Gastrocnemius medialis (tissue), 4 donors: ENCODE results near the gene UTS2. TPM values are rescaled to one million over a fixed set of nuclear protein-coding genes. Genes with fewer than 3 reads are reported as not detected.
A peak's percentile ranks its signal among the peaks of the same experiment; 100 is the strongest.

ENCODE experiments used
- ATAC-seq, 2 donors: fragments of 150-250 bp; one replicate each; pipeline ENCODE4 v1.9.1; 2016
- DNase-seq, 2 donors: peaks; one replicate each; pipeline ENCODE4 v3.0.0-alpha.2; 2019
- H3K27ac ChIP-seq, 4 donors: fragments of 200-600 bp; sonication (generic); 1 replicate in 1 of 4; 2 replicates in 3 of 4; pipeline ENCODE4 v1.5.1; 2016 to 2018; ENCODE audit warnings: mild to moderate bottlenecking in 2 of 4, moderate library complexity in 1 of 4
- H3K27me3 ChIP-seq, 3 donors: fragments of 200-600 bp; sonication (generic) in 2 of 3; 1 replicate in 1 of 3; 2 replicates in 2 of 3; pipeline versions ENCODE4 v1.5.1 to v1.6.0; 2016 to 2019; ENCODE audit warnings: mild to moderate bottlenecking in 1 of 3, moderate library complexity in 1 of 3
- H3K36me3 ChIP-seq, 2 donors: fragments of 200-600 bp; sonication (generic) in 1 of 2; one replicate each; pipeline ENCODE4 v1.5.1; 2017 to 2018
- H3K4me1 ChIP-seq, 2 donors: fragments of 200-600 bp; sonication (generic) in 1 of 2; one replicate each; pipeline ENCODE4 v1.5.1; 2016 to 2017; ENCODE audit warnings: mild to moderate bottlenecking in 2 of 2
- H3K4me3 ChIP-seq, 4 donors: fragments of 200-600 bp; sonication (generic) in 3 of 4; 1 replicate in 1 of 4; 2 replicates in 3 of 4; pipeline ENCODE4 v1.5.1; 2016 to 2019; ENCODE audit warnings: mild to moderate bottlenecking in 2 of 4
- H3K9me3 ChIP-seq, 3 donors: fragments of 200-600 bp; sonication (generic) in 2 of 3; 1 replicate in 1 of 3; 2 replicates in 2 of 3; pipeline ENCODE4 v1.5.1; 2016 to 2019
- POLR2A ChIP-seq, 2 donors: fragments of 450-650 bp; IDR thresholded peaks; one replicate each; pipeline ENCODE4 v1.6.1; 2017; ENCODE audit warnings: antibody characterized with exemption in 2 of 2, mild to moderate bottlenecking in 2 of 2, moderate library complexity in 2 of 2
- in situ Hi-C, 4 donors: fragments of 200-750 bp; cut with MboI; loops; one replicate each; pipeline versions ENCODE4 v1.15.0 to v1.8.0; 2017; ENCODE audit warnings: low sequenced_read_pairs in 4 of 4
- intact Hi-C: fragments of 100-400 bp; cut with DNase I; formaldehyde crosslinking; loops from one replicate; pipeline ENCODE4 v1.15.1; 2023; ENCODE audit warnings: low total_unique reads
- total RNA-seq, 4 donors: library from RNA; depleted of rRNA; stranded (reverse); fragments of >200 nt; gene quantifications; one replicate each; pipeline versions ENCODE4 v1.1.0 to v1.2.3, GENCODE V29; 2016
- TF ChIP-seq, protein P1 (sequence below), 5 experiments: fragments of 450-650 bp in 3 of 5; fragments of 200-600 bp in 2 of 5; sonication (generic) in 2 of 5; IDR thresholded peaks in 4 of 5; conservative IDR thresholded peaks in 1 of 5; 1 replicate in 4 of 5; 2 replicates in 1 of 5; pipeline ENCODE4 v1.5.1; 2016 to 2019; ENCODE audit warnings: antibody characterized with exemption in 5 of 5, mild to moderate bottlenecking in 3 of 5, moderate library complexity in 3 of 5

UTS2 gene
- total RNA-seq, 4 donors from 2014 or later, result not detected

- intact Hi-C loops (no loop called here), in situ Hi-C loops (no loop called here)
- no peak overlapping the region for H3K27ac ChIP-seq
- H3K36me3 ChIP-seq, result peaks cover 0 to 88% of the 10 kb centered on the region in 2 donors
- H3K4me1 ChIP-seq, result no peaks in the 10 kb centered on the region
- TF ChIP-seq, protein P1, sequence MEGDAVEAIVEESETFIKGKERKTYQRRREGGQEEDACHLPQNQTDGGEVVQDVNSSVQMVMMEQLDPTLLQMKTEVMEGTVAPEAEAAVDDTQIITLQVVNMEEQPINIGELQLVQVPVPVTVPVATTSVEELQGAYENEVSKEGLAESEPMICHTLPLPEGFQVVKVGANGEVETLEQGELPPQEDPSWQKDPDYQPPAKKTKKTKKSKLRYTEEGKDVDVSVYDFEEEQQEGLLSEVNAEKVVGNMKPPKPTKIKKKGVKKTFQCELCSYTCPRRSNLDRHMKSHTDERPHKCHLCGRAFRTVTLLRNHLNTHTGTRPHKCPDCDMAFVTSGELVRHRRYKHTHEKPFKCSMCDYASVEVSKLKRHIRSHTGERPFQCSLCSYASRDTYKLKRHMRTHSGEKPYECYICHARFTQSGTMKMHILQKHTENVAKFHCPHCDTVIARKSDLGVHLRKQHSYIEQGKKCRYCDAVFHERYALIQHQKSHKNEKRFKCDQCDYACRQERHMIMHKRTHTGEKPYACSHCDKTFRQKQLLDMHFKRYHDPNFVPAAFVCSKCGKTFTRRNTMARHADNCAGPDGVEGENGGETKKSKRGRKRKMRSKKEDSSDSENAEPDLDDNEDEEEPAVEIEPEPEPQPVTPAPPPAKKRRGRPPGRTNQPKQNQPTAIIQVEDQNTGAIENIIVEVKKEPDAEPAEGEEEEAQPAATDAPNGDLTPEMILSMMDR (IDR thresholded peaks at IDR 0.05 in 4 of 5, conservative IDR thresholded peaks at IDR 0.05 in 1 of 5), result no peak
- TF ChIP-seq POLR2A (IDR thresholded peaks at IDR 0.05), result no peak
- no peaks in the 10 kb centered on the region for H3K9me3 ChIP-seq
- DNase-seq (no peak), ATAC-seq (no peak)
- H3K4me3 ChIP-seq, result no peak overlapping the region
- H3K27me3 ChIP-seq, result no peaks in the 10 kb centered on the region
Observed at GRCh38 chr1:7821282-7821681, 31.6 kb downstream of the UTS2 start.

GRCh38 chr1:7813677-7814373 is 39.0 kb downstream of the UTS2 start:
- intact Hi-C loops, result no loop called here

GRCh38 chr1:7811476-7811875 is 41.4 kb downstream of the UTS2 start:
- TF ChIP-seq, protein P1 (IDR thresholded peaks at IDR 0.05 in 4 of 5, conservative IDR thresholded peaks at IDR 0.05 in 1 of 5), result no peak
- TF ChIP-seq POLR2A (IDR thresholded peaks at IDR 0.05), result no peak
- H3K36me3 ChIP-seq, result peaks cover 5 to 61% of the 10 kb centered on the region in 2 donors
- in situ Hi-C loops, result no loop called here
- H3K27me3 ChIP-seq, result no peaks in the 10 kb centered on the region
- DNase-seq (no peak), ATAC-seq (no peak)
- no peak overlapping the region for H3K4me3 ChIP-seq
- no peaks in the 10 kb centered on the region for H3K4me1 ChIP-seq
- intact Hi-C loops, result no loop called here
- H3K27ac ChIP-seq, result peak overlapping the region in 1 of 4 donors; percentile 19
- no peaks in the 10 kb centered on the region for H3K9me3 ChIP-seq

More at GRCh38 chr1:7813677-7814373, 39.0 kb downstream of the UTS2 start:
- DNase-seq (no peak), ATAC-seq (no peak)
- Histone ChIP-seq H3K27ac (no peak overlapping the region), H3K4me3 (no peak overlapping the region), H3K4me1 (no peaks in the 10 kb centered on the region), H3K9me3 (no peaks in the 10 kb centered on the region), H3K27me3 (no peaks in the 10 kb centered on the region), H3K36me3 (peaks cover 5 to 75% of the 10 kb centered on the region in 2 donors)
- in situ Hi-C loops, result no loop called here
- TF ChIP-seq, protein P1 (IDR thresholded peaks at IDR 0.05 in 4 of 5, conservative IDR thresholded peaks at IDR 0.05 in 1 of 5), result no peak

DNA sequence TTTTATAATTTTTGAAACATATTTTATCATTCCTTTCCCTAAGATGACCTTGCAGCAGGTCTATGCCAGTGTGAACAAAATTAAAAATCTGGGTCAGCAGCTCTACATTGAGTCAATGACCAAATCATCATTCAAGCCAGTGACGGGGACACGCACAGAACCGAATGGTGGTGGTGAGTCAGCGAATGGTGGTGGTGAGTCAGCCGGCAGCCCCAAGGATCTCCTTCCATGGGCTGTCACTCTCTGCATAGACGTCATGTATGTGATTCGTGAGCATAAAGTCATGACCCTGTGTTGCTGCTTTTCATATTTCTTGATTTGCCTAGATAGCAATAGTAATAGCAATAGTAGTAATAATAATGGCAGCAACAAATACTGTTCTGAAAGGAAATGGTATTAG is 42.5 kb downstream of the UTS2 start:
- Histone ChIP-seq H3K4me3 (no peak overlapping the region), H3K27ac (peak overlapping the region in 1 of 4 donors; percentile 19), H3K27me3 (no peaks in the 10 kb centered on the region), H3K9me3 (no peaks in the 10 kb centered on the region), H3K36me3 (peaks cover 5 to 69% of the 10 kb centered on the region in 2 donors), H3K4me1 (no peaks in the 10 kb centered on the region)
- DNase-seq (peak in 1 of 2 donors; percentile 27), ATAC-seq (no peak)
- in situ Hi-C loops (no loop called here), intact Hi-C loops (no loop called here)
- no peak for TF ChIP-seq POLR2A (IDR thresholded peaks at IDR 0.05)
- TF ChIP-seq, protein P1 (IDR thresholded peaks at IDR 0.05 in 4 of 5, conservative IDR thresholded peaks at IDR 0.05 in 1 of 5), result no peak
